Measurements from ENCODE around the gene NPDC1. TPM values are rescaled to one million over a fixed set of nuclear protein-coding genes. Genes with fewer than 3 reads are reported as not detected.

Gene NPDC1
- total RNA-seq, 2 donors from 2014 or later = 11.2 to 41.7 TPM

DNA sequence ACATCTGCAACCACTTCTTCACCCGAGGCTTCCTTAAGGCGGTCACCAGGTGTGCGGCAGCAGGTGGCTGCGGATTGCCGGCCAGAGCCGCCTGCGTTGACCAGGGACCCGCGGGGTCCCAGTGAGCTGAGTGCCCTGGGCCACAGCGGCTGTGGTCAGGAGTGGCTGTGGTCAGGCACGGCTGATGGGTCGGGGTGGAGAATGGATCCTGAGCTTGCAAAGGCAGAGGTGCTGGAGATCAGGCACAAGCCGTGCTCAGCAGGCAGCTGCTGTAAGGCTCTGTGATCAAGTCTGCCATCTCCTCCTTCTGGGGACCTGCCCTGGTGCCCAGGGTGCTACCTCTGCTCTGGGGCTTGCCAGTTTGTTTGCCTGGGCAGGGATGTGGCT lies 33.4 kb upstream of the NPDC1 start:
- Mint-ChIP-seq H3K4me1 (ENCODE audit: low read depth in 2 of 2) (peaks cover 0 to 3% of the 10 kb centered on the region in 2 donors), H3K4me3 (no peak overlapping the region), H3K9me3 (no peaks in the 10 kb centered on the region), H3K36me3 (no peaks in the 10 kb centered on the region), H3K27ac (no peak overlapping the region), H3K27me3 (no peaks in the 10 kb centered on the region)
- ATAC-seq = no peak
- DNase-seq (ENCODE audit: low spot score) = no peak

DNA sequence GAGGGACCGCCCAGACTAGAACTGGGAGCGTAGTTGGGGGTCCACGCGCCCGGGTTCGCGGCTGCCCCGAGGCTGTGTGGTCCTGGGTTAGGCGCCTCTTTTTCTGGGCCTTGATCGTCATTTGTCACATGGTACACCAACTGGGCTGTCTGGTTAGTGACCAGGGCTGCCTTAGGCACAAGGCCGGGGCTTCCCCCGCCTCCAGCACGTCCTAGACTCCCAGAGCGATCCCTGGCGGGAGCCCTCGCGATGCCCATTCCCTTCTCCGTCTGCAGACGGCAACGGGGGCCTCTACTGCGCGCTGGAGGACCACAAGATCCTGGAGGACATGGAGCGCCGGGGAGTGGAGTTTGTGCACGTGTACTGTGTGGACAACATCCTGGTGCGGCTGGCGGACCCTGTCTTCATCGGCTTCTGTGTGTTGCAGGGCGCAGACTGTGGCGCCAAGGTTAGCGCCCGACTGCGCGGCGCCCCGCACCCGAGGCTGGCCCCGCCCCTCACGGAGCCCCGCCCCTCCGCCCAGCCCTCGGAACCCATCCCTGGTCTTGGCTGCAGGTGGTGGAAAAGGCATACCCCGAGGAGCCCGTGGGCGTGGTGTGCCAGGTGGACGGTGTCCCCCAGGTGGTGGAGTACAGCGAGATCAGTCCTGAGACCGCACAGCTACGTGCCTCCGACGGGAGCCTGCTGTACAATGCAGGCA lies 32.9 kb upstream of the NPDC1 start:
- Mint-ChIP-seq H3K9me3 (no peaks in the 10 kb centered on the region), H3K4me3 (peak overlapping the region; percentile 77), H3K36me3 (no peaks in the 10 kb centered on the region), H3K27ac (no peak overlapping the region), H3K27me3 (no peaks in the 10 kb centered on the region), H3K4me1 (ENCODE audit: low read depth in 2 of 2) (peaks cover 0 to 4% of the 10 kb centered on the region in 2 donors)
- ATAC-seq (no peak), DNase-seq (ENCODE audit: low spot score) (no peak)

DNA sequence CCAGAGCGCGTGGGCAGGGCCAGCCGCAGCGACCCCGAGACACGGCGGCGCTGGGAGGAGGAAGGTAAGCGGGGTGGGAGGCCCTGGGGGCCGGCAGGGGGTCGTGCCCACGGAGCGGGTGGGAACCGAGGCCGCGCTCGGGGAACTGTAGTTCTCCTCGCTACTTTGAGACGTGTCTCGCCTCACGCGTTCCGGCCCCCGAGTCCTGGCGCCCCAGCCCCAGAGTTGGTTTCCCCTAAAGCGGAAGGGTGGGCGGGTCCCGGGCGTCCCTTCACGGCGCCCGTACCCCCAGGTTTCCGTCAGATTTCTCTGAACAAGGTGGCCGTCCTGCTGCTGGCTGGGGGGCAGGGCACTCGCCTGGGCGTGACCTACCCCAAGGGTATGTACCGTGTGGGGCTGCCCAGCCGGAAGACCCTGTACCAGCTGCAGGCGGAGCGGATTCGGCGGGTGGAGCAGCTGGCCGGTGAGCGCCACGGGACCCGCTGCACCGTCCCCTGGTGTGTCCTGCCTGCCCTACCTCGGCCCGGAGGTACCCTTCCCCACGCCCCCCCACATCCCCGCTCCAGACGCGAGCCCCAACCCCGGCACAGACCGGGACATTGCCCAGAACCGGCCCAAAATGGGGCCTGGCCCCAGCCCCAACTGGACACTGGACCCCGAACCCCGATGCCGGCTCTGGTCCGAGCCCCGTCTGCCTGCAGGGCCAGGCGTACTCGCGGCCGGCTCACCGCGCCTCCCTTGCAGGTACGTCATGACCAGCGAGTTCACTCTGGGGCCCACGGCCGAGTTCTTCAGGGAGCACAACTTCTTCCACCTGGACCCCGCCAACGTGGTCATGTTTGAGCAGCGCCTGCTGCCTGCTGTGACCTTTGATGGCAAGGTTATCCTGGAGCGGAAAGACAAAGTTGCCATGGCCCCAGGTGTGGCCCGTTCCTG lies 32.0 kb upstream of the NPDC1 start:
- ATAC-seq (peak; percentile 59 to 65), DNase-seq (ENCODE audit: low spot score) (peak; percentile 79)
- Mint-ChIP-seq H3K36me3 (no peaks in the 10 kb centered on the region), H3K4me1 (ENCODE audit: low read depth in 2 of 2) (peaks cover 5 to 6% of the 10 kb centered on the region in 2 donors), H3K27me3 (no peaks in the 10 kb centered on the region), H3K9me3 (no peaks in the 10 kb centered on the region), H3K27ac (no peak overlapping the region), H3K4me3 (peak overlapping the region; percentile 77)

DNA sequence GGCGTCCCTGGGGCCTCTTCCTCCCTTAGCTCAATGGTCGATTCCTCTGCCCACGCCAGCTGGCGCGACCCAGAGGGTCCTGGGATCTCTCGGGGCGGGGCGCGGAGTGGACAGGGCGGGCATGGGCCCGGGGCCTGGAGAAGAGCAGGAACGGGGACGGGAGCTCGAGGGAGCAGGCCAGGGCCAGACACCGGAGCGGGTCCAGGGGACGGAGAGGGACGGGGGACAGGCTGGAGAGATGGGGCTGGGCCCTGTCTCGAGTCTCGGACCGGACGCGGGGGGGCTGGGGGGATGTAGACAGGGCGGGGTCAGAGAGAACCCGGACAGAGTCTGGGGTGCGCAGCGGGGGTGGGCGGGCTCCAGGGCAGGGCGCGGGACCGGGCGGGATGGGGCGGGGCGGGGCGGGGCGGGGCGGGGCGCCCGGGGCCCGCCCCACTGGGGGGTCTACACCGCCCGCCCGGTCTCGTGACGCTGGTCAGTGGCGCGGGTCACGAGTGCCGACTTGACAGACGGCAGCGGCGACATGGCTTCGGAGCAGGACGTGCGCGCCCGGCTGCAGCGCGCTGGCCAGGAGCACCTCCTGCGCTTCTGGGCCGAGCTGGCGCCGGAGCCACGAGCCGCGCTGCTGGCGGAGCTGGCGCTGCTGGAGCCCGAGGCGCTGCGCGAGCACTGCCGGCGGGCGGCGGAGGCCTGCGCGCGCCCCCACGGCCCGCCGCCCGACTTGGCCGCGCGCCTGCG lies 31.2 kb upstream of the NPDC1 start, which contains the start of gene UAP1L1:
TSS of gene UAP1L1 (plus strand) at position 508 of the 738 bp plus-strand sequence. CDS start at position 524, 16 bp downstream.
- Mint-ChIP-seq H3K4me3 (peak within 1 kb of the TSS; percentile 77), H3K27me3 (no peaks in the 10 kb centered on the region), H3K9me3 (no peaks in the 10 kb centered on the region), H3K36me3 (no peaks in the 10 kb centered on the region), H3K27ac (no peak within 1 kb of the TSS), H3K4me1 (ENCODE audit: low read depth in 2 of 2) (peaks cover 5 to 6% of the 10 kb centered on the region in 2 donors)
- DNase-seq (ENCODE audit: low spot score) (peak; percentile 83), ATAC-seq (peak; percentile 81 to 86)

DNA sequence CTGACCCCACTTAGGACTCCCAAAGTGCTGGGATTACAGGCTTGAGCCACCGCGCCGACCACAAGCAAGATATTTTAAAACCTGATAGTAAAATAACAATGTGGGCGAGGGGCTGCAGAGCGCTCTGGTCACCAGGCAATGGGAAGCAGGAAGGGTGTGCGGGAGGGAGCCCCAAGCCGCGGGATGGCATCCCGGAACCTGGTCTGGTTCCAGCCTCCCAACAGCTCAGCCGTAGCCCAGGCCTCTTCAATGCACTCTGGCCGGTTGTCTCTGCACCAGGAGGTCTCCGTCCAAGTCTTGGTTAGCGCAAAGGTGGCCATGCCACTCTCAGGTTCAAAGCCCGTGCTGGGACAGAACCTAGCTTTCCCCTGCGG lies 30.6 kb upstream of the NPDC1 start:
- no peak for ATAC-seq
- Mint-ChIP-seq H3K4me1 (ENCODE audit: low read depth in 2 of 2) (peaks cover 5 to 8% of the 10 kb centered on the region in 2 donors), H3K4me3 (peak overlapping the region; percentile 36), H3K36me3 (no peaks in the 10 kb centered on the region), H3K27ac (no peak overlapping the region), H3K9me3 (no peaks in the 10 kb centered on the region), H3K27me3 (no peaks in the 10 kb centered on the region)
- DNase-seq (ENCODE audit: low spot score) = no peak

DNA sequence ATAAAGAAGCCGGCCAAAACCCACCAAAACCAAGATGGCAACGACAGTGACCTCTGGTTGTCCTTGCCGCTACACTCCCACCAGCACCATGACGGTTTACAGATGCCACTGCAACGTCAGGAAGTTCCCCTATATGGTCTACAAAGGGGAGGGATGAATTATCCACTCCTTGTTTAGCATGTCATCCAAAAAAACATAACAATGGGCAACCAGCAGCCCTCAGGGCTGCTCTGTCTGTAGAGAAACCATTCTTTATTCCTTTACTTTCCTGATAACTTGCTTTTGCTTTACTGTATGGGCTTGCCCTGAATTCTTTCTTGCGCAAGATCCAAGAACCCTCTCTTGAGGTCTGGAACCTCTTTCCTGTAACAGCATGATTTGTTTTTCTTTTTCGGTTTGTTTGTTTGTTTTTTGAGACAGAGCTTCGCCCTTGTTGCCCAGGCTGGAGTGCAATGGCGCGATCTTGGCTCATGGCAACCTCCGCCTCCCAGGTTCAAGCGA lies 29.3 kb upstream of the NPDC1 start:
- H3K27me3 Mint-ChIP-seq = no peaks in the 10 kb centered on the region
- no peak overlapping the region for H3K4me3 Mint-ChIP-seq
- peaks cover 13 to 16% of the 10 kb centered on the region in 2 donors for H3K4me1 Mint-ChIP-seq (ENCODE audit: low read depth in 2 of 2)
- no peak for ATAC-seq
- no peak overlapping the region for H3K27ac Mint-ChIP-seq
- no peaks in the 10 kb centered on the region for H3K36me3 Mint-ChIP-seq
- DNase-seq (ENCODE audit: low spot score) = no peak
- no peaks in the 10 kb centered on the region for H3K9me3 Mint-ChIP-seq

DNA sequence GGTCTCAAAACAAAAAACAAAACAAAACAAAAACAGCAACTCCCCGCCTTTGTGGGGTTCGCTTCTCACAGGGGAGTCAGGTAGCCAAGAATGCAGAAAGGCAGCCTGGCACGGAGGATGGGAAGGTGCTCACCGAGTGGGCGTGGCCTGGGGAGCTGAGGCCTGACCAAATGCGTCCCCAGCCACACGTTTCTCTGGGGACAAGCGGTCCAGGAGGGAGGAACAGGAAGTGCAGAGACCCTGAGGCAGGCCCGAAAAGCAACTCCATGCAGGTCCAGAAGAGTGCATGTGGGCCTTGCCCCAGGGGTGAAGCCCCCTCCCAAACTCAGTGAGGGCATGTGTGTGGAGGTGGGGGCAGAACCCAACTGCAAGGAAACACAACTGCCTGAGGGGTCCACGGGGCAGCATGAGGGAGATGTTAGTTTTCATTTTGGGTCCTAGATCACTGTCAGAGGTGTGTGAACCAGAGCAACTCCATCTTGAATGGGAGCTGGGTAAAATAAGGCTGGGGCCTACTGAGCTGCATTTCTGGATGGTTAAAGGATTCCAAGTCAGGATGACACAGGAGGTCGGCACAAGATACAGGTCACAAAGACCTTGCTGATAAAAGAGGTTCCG lies 28.8 kb upstream of the NPDC1 start:
- ATAC-seq = no peak
- no peak overlapping the region for H3K27ac Mint-ChIP-seq
- no peak overlapping the region for H3K4me3 Mint-ChIP-seq
- H3K27me3 Mint-ChIP-seq = no peaks in the 10 kb centered on the region
- no peaks in the 10 kb centered on the region for H3K9me3 Mint-ChIP-seq
- no peaks in the 10 kb centered on the region for H3K36me3 Mint-ChIP-seq
- no peak for DNase-seq (ENCODE audit: low spot score)
- peaks cover 13 to 14% of the 10 kb centered on the region in 2 donors for H3K4me1 Mint-ChIP-seq (ENCODE audit: low read depth in 2 of 2)

DNA sequence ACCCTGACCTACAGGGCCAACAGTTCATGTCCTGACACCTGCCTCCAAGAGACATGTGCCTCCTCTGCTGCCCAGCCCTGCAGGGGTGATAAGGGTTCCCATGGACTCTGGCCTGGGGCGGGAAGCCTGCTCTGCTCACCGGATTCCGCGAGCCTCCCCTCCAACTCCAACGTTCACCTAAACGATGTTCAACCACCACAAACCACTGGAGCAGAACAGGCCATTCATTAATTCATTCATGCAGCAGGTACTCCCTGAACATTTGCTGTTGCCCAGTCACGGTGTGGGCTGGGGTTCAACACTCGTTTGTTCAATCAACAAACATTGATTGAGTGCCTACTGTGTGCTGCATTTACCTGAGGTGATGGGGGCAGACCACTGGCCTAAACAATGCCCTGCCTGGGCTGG lies 28.0 kb upstream of the NPDC1 start:
- Mint-ChIP-seq H3K27me3 (no peaks in the 10 kb centered on the region), H3K4me3 (no peak overlapping the region), H3K9me3 (no peaks in the 10 kb centered on the region), H3K36me3 (no peaks in the 10 kb centered on the region), H3K27ac (peak overlapping the region; percentile 39 to 58), H3K4me1 (ENCODE audit: low read depth in 2 of 2) (peaks cover 13% of the 10 kb centered on the region in 2 donors)
- DNase-seq (ENCODE audit: low spot score) (no peak), ATAC-seq (no peak)

DNA sequence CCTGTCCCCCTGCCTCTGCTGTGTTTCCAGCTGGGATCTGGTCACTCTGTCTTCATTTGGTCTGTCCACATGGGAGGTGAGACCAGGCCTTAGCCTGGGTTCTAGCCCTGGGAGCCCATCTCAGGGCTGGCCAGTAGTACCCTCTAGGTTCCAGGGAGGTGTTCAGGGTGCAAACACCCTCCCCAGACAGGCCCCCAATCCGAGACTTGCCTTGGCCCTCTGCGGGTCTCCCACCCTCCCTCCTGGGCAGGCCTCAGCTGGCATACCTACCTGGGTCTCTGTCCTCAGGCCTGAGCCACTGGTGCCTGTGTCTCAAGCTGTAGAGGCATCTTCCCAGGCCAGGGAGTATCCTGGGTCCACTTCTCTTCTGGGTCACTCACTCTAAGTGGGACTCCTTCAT lies 25.3 kb upstream of the NPDC1 start:
- ATAC-seq = no peak
- H3K27ac Mint-ChIP-seq = peak overlapping the region; percentile 89 to 90
- H3K4me1 Mint-ChIP-seq (ENCODE audit: low read depth in 2 of 2) = peaks cover 18 to 19% of the 10 kb centered on the region in 2 donors
- no peaks in the 10 kb centered on the region for H3K27me3 Mint-ChIP-seq
- H3K9me3 Mint-ChIP-seq = no peaks in the 10 kb centered on the region
- no peaks in the 10 kb centered on the region for H3K36me3 Mint-ChIP-seq
- DNase-seq (ENCODE audit: low spot score) = no peak
- peak overlapping the region; percentile 88 for H3K4me3 Mint-ChIP-seq

DNA sequence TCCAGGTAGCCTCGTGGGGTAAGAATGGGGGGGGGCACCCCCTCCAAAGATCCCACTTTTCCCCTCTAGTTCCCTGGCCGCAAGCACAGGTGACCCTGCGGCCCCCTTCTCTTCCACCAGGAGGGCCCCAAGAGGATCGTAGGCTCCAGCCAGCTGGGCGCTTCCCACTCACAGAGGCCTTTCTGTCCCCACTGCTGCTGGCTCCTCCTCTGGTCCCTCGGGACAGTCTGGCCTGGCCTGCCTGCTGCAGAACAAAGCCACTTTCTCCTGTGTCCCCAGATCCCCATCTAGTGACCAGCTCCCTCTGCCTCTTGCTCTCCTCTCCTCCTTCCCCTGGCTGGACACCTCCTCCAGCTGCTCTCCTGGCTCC lies 24.9 kb upstream of the NPDC1 start:
- peak overlapping the region; percentile 88 for H3K4me3 Mint-ChIP-seq

DNA sequence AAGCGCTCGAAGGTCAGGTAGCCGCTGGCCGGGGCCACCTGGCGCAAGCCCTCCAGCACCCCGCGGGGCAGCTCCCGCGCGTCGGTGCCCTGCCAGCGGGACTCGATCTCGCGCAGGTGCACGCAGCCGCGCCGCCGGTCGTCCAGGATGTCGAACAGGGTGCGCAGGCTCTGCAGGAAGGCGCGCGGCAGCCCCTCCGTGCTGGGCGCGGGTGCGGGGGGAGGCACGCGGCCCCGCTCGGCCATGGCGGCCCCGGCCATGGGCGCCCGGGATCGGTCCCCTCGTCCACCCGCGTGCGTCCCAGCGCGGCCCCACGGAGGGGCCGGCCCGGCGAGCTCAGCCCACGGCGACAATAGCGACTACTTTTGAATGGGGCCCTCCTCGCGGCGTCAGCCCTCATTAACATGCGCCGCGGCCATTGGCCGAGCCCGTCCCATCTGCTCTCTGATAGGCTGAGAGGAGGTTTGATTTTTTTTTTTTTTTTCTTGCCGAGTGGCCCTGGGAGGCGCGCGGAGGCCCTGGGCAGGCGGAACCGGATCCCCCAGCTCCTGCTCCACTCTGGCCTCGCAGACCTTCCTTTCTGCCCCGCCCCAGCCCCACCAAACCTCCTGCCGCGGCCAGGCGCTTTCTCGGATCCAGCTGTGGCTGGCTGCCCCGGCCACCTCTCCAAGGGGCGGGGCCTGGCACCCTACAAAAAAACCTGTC lies 24.4 kb upstream of the NPDC1 start, which contains the start of gene SAPCD2:
TSS of gene SAPCD2 (minus strand) at position 357 of the 705 bp plus-strand sequence. CDS start at position 260, 97 bp downstream.
- ATAC-seq (peak; percentile 93 to 96), DNase-seq (ENCODE audit: low spot score) (peak; percentile 92)
- Mint-ChIP-seq H3K27me3 (no peaks in the 10 kb centered on the region), H3K4me1 (ENCODE audit: low read depth in 2 of 2) (peaks cover 18 to 19% of the 10 kb centered on the region in 2 donors), H3K4me3 (peak within 1 kb of the TSS; percentile 88), H3K36me3 (no peaks in the 10 kb centered on the region), H3K27ac (peak within 1 kb of the TSS; percentile 89 to 90), H3K9me3 (no peaks in the 10 kb centered on the region)

More for the DNA sequence above, 24.9 kb upstream of the NPDC1 start:
- H3K27ac Mint-ChIP-seq = peak overlapping the region; percentile 89 to 90
- H3K27me3 Mint-ChIP-seq = no peaks in the 10 kb centered on the region
- no peaks in the 10 kb centered on the region for H3K36me3 Mint-ChIP-seq
- H3K4me1 Mint-ChIP-seq (ENCODE audit: low read depth in 2 of 2) = peaks cover 18 to 19% of the 10 kb centered on the region in 2 donors
- no peaks in the 10 kb centered on the region for H3K9me3 Mint-ChIP-seq
- ATAC-seq (no peak), DNase-seq (ENCODE audit: low spot score) (no peak)

DNA sequence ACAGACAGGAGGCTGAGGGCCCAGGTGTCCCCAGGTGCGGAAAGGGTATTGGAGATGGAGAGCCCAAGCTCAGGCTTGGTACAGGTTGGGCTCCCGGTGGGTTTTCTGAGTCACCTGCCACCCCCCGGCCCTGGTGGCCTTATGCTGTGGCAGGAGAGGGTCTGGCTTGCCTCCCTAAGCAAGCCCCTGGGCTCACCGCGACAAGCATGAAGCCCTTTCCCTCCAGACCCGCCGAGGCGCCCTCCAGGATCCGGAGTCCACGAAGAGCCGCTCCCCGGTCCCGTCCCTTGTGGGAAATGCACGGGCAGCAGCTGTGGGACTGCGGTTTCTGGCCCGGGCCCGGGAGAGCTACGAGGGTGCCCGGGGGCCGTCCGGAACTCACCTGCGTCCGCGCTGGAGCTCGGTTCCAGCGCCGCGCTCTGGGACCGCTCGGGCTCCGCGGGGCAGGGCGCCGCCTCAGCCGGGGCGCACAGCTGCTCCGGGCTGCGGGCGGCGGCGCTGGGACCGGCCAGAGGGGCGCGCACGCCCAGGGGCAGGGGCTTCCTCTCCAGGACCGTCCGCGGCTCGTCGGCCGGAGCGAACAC lies 23.6 kb upstream of the NPDC1 start:
- ATAC-seq = peak in 1 of 2 donors; percentile 5
- no peaks in the 10 kb centered on the region for H3K9me3 Mint-ChIP-seq
- H3K36me3 Mint-ChIP-seq = no peaks in the 10 kb centered on the region
- H3K4me1 Mint-ChIP-seq (ENCODE audit: low read depth in 2 of 2) = peaks cover 18 to 19% of the 10 kb centered on the region in 2 donors
- no peak overlapping the region for H3K27ac Mint-ChIP-seq
- no peak for DNase-seq (ENCODE audit: low spot score)
- no peaks in the 10 kb centered on the region for H3K27me3 Mint-ChIP-seq
- H3K4me3 Mint-ChIP-seq = peak overlapping the region; percentile 48
